Measurements from ENCODE around the gene PINLYP. TPM values are rescaled to one million over a fixed set of nuclear protein-coding genes. Genes with fewer than 3 reads are reported as not detected.

PINLYP gene
- 8.6 TPM for polyA plus RNA-seq (2013, experiment 1 of 2)
- polyA plus RNA-seq (2013, experiment 2 of 2), result 8.5 TPM

- Histone ChIP-seq H3K4me1 (ENCODE audit: control insufficient read depth, low read depth, low read length) (peaks cover 4% of the 10 kb centered on the region), H3K4me2 (ENCODE audit: low read length) (peak within 1 kb of the TSS; percentile 65), H3K36me3 (ENCODE audit: control insufficient read depth, insufficient read depth, low read length) (no peaks in the 10 kb centered on the region), H3K27ac (ENCODE audit: low read depth, low read length) (no peak within 1 kb of the TSS), H3K18ac (ENCODE audit: low read length) (peak within 1 kb of the TSS; percentile 54), H3K4me3 (ENCODE audit: low read length) (peak within 1 kb of the TSS; percentile 66), H3K79me1 (ENCODE audit: low read length) (peaks cover 7% of the 10 kb centered on the region), H2BK120ac (ENCODE audit: low read depth, low read length) (no peak within 1 kb of the TSS), H4K8ac (ENCODE audit: low read depth, low read length) (no peak within 1 kb of the TSS), H2BK5ac (ENCODE audit: low read length) (no peak within 1 kb of the TSS), H3K27me3 (ENCODE audit: insufficient read depth, low read length, poor library complexity) (no peaks in the 10 kb centered on the region), H3K23ac (ENCODE audit: low read length) (peak within 1 kb of the TSS; percentile 90), H2BK15ac (replicated peaks; ENCODE audit: low read depth) (no peak within 1 kb of the TSS), H3K9ac (ENCODE audit: low read length) (peak within 1 kb of the TSS; percentile 87), H4K5ac (ENCODE audit: low read length) (no peak within 1 kb of the TSS), H3K56ac (ENCODE audit: low read length) (peak within 1 kb of the TSS; percentile 99), H3K4ac (ENCODE audit: low read depth, low read length) (peak within 1 kb of the TSS; percentile 63), H3K79me2 (ENCODE audit: control insufficient read depth, insufficient read depth, low read length) (no peaks in the 10 kb centered on the region), H2AK5ac (ENCODE audit: low read length) (no peak within 1 kb of the TSS)
- WGBS (ENCODE audit: extremely low coverage, insufficient coverage, low lambda C conversion rate), result no CpG with 5 or more reads among the region's 51 CpGs
- DNase-seq, result peak; percentile 99
These were observed at the start of gene PINLYP, which contains the start of gene XRCC1 for GRCh38 chr19:43575156-43575950. PINLYP (plus strand) TSS chr19:43575801; CDS start chr19:43577192, 1,391 bp downstream. XRCC1 (minus strand) TSS chr19:43575527; CDS start chr19:43575458, 69 bp downstream.

GRCh38 chr19:43525836-43526771, 49.5 kb upstream of the PINLYP start:
- peak overlapping the region; percentile 89 for H3K56ac ChIP-seq (ENCODE audit: low read length)
- WGBS (ENCODE audit: extremely low coverage, insufficient coverage, low lambda C conversion rate), result no CpG with 5 or more reads among the region's 26 CpGs
- peak; percentile 13 for DNase-seq

GRCh38 chr19:43526884-43527859, 48.4 kb upstream of the PINLYP start, which contains the start of gene ETHE1:
ETHE1 (minus strand) TSS chr19:43527201; CDS start chr19:43527177, 24 bp downstream.
- Histone ChIP-seq H2BK120ac (ENCODE audit: low read depth, low read length) (no peak within 1 kb of the TSS), H3K18ac (ENCODE audit: low read length) (peak within 1 kb of the TSS; percentile 83), H3K79me2 (ENCODE audit: control insufficient read depth, insufficient read depth, low read length) (no peaks in the 10 kb centered on the region), H3K79me1 (ENCODE audit: low read length) (no peaks in the 10 kb centered on the region), H3K4me3 (ENCODE audit: low read length) (peak within 1 kb of the TSS; percentile 70), H4K8ac (ENCODE audit: low read depth, low read length) (no peak within 1 kb of the TSS), H3K36me3 (ENCODE audit: control insufficient read depth, insufficient read depth, low read length) (no peaks in the 10 kb centered on the region), H3K4ac (ENCODE audit: low read depth, low read length) (peak within 1 kb of the TSS; percentile 56), H2BK15ac (replicated peaks; ENCODE audit: low read depth) (no peak within 1 kb of the TSS), H2BK5ac (ENCODE audit: low read length) (no peak within 1 kb of the TSS), H3K9ac (ENCODE audit: low read length) (peak within 1 kb of the TSS; percentile 73), H3K56ac (ENCODE audit: low read length) (peak within 1 kb of the TSS; percentile 89), H3K27ac (ENCODE audit: low read depth, low read length) (no peak within 1 kb of the TSS), H3K27me3 (ENCODE audit: insufficient read depth, low read length, poor library complexity) (peaks cover 7% of the 10 kb centered on the region), H4K5ac (ENCODE audit: low read length) (no peak within 1 kb of the TSS), H3K23ac (ENCODE audit: low read length) (peak within 1 kb of the TSS; percentile 30), H3K4me2 (ENCODE audit: low read length) (peak within 1 kb of the TSS; percentile 98), H2AK5ac (ENCODE audit: low read length) (no peak within 1 kb of the TSS), H3K4me1 (ENCODE audit: control insufficient read depth, low read depth, low read length) (peaks cover 4% of the 10 kb centered on the region)
- DNase-seq, result peak; percentile 68
- no CpG with 5 or more reads among the region's 54 CpGs for whole genome bisulfite sequencing (ENCODE audit: extremely low coverage, insufficient coverage, low lambda C conversion rate)

More at GRCh38 chr19:43525836-43526771, 49.5 kb upstream of the PINLYP start:
- Histone ChIP-seq H3K9ac (ENCODE audit: low read length) (peak overlapping the region; percentile 73), H3K36me3 (ENCODE audit: control insufficient read depth, insufficient read depth, low read length) (no peaks in the 10 kb centered on the region), H4K5ac (ENCODE audit: low read length) (no peak overlapping the region), H2BK5ac (ENCODE audit: low read length) (no peak overlapping the region), H3K4me3 (ENCODE audit: low read length) (peak overlapping the region; percentile 70), H3K27me3 (ENCODE audit: insufficient read depth, low read length, poor library complexity) (peaks cover 7% of the 10 kb centered on the region), H3K23ac (ENCODE audit: low read length) (peak overlapping the region; percentile 30), H3K4me2 (ENCODE audit: low read length) (peak overlapping the region; percentile 82), H4K8ac (ENCODE audit: low read depth, low read length) (no peak overlapping the region), H2BK120ac (ENCODE audit: low read depth, low read length) (no peak overlapping the region), H3K27ac (ENCODE audit: low read depth, low read length) (no peak overlapping the region), H2BK15ac (replicated peaks; ENCODE audit: low read depth) (no peak overlapping the region), H2AK5ac (ENCODE audit: low read length) (no peak overlapping the region), H3K18ac (ENCODE audit: low read length) (peak overlapping the region; percentile 83), H3K4ac (ENCODE audit: low read depth, low read length) (no peak overlapping the region), H3K79me1 (ENCODE audit: low read length) (no peaks in the 10 kb centered on the region), H3K79me2 (ENCODE audit: control insufficient read depth, insufficient read depth, low read length) (no peaks in the 10 kb centered on the region), H3K4me1 (ENCODE audit: control insufficient read depth, low read depth, low read length) (peaks cover 4% of the 10 kb centered on the region)

- H4K5ac ChIP-seq (ENCODE audit: low read length), result no peak overlapping the region
- no peak for DNase-seq
- H2BK15ac ChIP-seq (replicated peaks; ENCODE audit: low read depth), result no peak overlapping the region
- no peak overlapping the region for H2BK5ac ChIP-seq (ENCODE audit: low read length)
- peaks cover 7% of the 10 kb centered on the region for H3K4me1 ChIP-seq (ENCODE audit: control insufficient read depth, low read depth, low read length)
- no CpG with 5 or more reads among the region's 13 CpGs for WGBS (ENCODE audit: extremely low coverage, insufficient coverage, low lambda C conversion rate)
- no peak overlapping the region for H3K18ac ChIP-seq (ENCODE audit: low read length)
- no peak overlapping the region for H3K4ac ChIP-seq (ENCODE audit: low read depth, low read length)
- H3K9ac ChIP-seq (ENCODE audit: low read length), result no peak overlapping the region
- H4K8ac ChIP-seq (ENCODE audit: low read depth, low read length), result no peak overlapping the region
- no peaks in the 10 kb centered on the region for H3K79me1 ChIP-seq (ENCODE audit: low read length)
- H2BK120ac ChIP-seq (ENCODE audit: low read depth, low read length), result no peak overlapping the region
- H3K23ac ChIP-seq (ENCODE audit: low read length), result no peak overlapping the region
- H3K79me2 ChIP-seq (ENCODE audit: control insufficient read depth, insufficient read depth, low read length), result no peaks in the 10 kb centered on the region
- no peak overlapping the region for H3K4me2 ChIP-seq (ENCODE audit: low read length)
- H3K27ac ChIP-seq (ENCODE audit: low read depth, low read length), result no peak overlapping the region
- H3K4me3 ChIP-seq (ENCODE audit: low read length), result no peak overlapping the region
- H3K36me3 ChIP-seq (ENCODE audit: control insufficient read depth, insufficient read depth, low read length), result no peaks in the 10 kb centered on the region
- no peak overlapping the region for H2AK5ac ChIP-seq (ENCODE audit: low read length)
- no peak overlapping the region for H3K56ac ChIP-seq (ENCODE audit: low read length)
- H3K27me3 ChIP-seq (ENCODE audit: insufficient read depth, low read length, poor library complexity), result peaks cover 7% of the 10 kb centered on the region
These were observed 47.6 kb upstream of the PINLYP start for GRCh38 chr19:43527860-43528622.
